ENCODE data around the gene BTBD6.

DNA sequence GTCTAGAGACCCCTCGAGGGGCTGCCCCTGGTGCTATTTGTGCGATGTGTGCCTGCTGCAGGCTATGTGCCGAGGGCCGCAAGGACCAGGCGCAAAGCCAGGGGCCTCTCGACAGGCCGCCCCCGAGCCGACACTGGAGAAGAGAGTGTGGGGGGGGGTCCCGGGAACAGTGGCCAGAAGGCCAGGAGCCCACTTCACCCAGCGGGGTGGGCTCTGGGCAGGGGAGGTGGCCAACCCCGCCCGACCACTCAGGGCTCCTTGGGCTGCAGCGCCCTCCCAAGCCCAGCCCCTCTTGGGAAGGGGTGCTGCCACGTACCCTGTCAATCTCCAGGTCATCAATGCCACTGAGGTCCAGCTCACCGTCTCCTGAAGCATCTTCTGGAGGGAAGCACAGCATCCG is 28.6 kb upstream of the BTBD6 start:
- TF ChIP-seq, protein P1, sequence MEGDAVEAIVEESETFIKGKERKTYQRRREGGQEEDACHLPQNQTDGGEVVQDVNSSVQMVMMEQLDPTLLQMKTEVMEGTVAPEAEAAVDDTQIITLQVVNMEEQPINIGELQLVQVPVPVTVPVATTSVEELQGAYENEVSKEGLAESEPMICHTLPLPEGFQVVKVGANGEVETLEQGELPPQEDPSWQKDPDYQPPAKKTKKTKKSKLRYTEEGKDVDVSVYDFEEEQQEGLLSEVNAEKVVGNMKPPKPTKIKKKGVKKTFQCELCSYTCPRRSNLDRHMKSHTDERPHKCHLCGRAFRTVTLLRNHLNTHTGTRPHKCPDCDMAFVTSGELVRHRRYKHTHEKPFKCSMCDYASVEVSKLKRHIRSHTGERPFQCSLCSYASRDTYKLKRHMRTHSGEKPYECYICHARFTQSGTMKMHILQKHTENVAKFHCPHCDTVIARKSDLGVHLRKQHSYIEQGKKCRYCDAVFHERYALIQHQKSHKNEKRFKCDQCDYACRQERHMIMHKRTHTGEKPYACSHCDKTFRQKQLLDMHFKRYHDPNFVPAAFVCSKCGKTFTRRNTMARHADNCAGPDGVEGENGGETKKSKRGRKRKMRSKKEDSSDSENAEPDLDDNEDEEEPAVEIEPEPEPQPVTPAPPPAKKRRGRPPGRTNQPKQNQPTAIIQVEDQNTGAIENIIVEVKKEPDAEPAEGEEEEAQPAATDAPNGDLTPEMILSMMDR (IDR thresholded peaks at IDR 0.05): no peak
- TF ChIP-seq POLR2AphosphoS5 (IDR thresholded peaks at IDR 0.05; ENCODE audit: low read depth, low read length) (no peak), SIN3A (IDR thresholded peaks at IDR 0.05; ENCODE audit: borderline replicate concordance, insufficient read depth, low read depth, low read length) (no peak)
- TF ChIP-seq, protein P2, sequence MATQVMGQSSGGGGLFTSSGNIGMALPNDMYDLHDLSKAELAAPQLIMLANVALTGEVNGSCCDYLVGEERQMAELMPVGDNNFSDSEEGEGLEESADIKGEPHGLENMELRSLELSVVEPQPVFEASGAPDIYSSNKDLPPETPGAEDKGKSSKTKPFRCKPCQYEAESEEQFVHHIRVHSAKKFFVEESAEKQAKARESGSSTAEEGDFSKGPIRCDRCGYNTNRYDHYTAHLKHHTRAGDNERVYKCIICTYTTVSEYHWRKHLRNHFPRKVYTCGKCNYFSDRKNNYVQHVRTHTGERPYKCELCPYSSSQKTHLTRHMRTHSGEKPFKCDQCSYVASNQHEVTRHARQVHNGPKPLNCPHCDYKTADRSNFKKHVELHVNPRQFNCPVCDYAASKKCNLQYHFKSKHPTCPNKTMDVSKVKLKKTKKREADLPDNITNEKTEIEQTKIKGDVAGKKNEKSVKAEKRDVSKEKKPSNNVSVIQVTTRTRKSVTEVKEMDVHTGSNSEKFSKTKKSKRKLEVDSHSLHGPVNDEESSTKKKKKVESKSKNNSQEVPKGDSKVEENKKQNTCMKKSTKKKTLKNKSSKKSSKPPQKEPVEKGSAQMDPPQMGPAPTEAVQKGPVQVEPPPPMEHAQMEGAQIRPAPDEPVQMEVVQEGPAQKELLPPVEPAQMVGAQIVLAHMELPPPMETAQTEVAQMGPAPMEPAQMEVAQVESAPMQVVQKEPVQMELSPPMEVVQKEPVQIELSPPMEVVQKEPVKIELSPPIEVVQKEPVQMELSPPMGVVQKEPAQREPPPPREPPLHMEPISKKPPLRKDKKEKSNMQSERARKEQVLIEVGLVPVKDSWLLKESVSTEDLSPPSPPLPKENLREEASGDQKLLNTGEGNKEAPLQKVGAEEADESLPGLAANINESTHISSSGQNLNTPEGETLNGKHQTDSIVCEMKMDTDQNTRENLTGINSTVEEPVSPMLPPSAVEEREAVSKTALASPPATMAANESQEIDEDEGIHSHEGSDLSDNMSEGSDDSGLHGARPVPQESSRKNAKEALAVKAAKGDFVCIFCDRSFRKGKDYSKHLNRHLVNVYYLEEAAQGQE (IDR thresholded peaks at IDR 0.05; ENCODE audit: insufficient read depth in 1 of 2, low read depth in 2 of 2, low read length in 1 of 2): no peak

Measured in Panc1 (cell line).